A673 (cell line): ENCODE results near the gene FKRP. TPM values are rescaled to one million over a fixed set of nuclear protein-coding genes. Genes with fewer than 3 reads are reported as not detected.

Source experiments
- BruUV-seq: library from RNA; stranded (reverse); fragments of 400-500 nt; replicated peaks from 2 replicates; lab custom pipeline; 2021; lab: Mats Ljungman, UMichigan
- CTCF ChIA-PET: fragments of 300-600 bp; sonication (Branson Sonifier 250); formaldehyde crosslinking; loops from one replicate; lab custom pipeline; 2022; ENCODE audit warnings: antibody characterized with exemption; lab: Charles Lee
- POLR2A ChIA-PET: fragments of 300-600 bp; sonication (Branson Sonifier 250); formaldehyde crosslinking; loops from one replicate; lab custom pipeline; 2022; ENCODE audit warnings: antibody characterized with exemption; ENCODE audit not compliant: low non-redundant PET; lab: Charles Lee
- DNase-seq: peaks from one replicate; pipeline ENCODE4 v3.0.0-alpha.2; 2015; ENCODE audit warnings: low spot score
- H3K27ac ChIP-seq: fragments of 200-600 bp; sonication (generic); 2 replicates; pipeline ENCODE4 v1.5.1; 2016; ENCODE audit warnings: mixed run types, low read depth, mild to moderate bottlenecking, mixed read lengths, antibody characterized with exemption, low read length; ENCODE audit not compliant: poor library complexity, severe bottlenecking
- H3K27me3 ChIP-seq: fragments of 200-600 bp; sonication (generic); replicated peaks from 2 replicates; pipeline ENCODE4 v1.6.1; 2017; ENCODE audit warnings: mixed run types, low read depth, mild to moderate bottlenecking, mixed read lengths, antibody characterized with exemption, low read length; ENCODE audit not compliant: insufficient read depth, poor library complexity
- H3K36me3 ChIP-seq: fragments of 200-600 bp; sonication (generic); 2 replicates; pipeline ENCODE4 v1.6.1; 2016; ENCODE audit warnings: mixed run types, mild to moderate bottlenecking, mixed read lengths, antibody characterized with exemption, low read length; ENCODE audit not compliant: insufficient read depth, poor library complexity, severe bottlenecking
- H3K4me1 ChIP-seq: fragments of 200-600 bp; sonication (generic); 2 replicates; pipeline ENCODE4 v1.6.1; 2017; ENCODE audit warnings: mixed run types, mild to moderate bottlenecking, mixed read lengths, antibody characterized with exemption, low read length; ENCODE audit not compliant: insufficient read depth, poor library complexity, severe bottlenecking
- H3K4me3 ChIP-seq: fragments of 200-600 bp; sonication (generic); 2 replicates; pipeline ENCODE4 v1.5.1; 2016; ENCODE audit warnings: low read depth, mixed run types, mild to moderate bottlenecking, mixed read lengths, low read length; ENCODE audit not compliant: poor library complexity, severe bottlenecking
- H3K9me3 ChIP-seq: fragments of 200-600 bp; sonication (generic); 2 replicates; pipeline ENCODE4 v1.6.1; 2016; ENCODE audit warnings: mixed run types, low read depth, mild to moderate bottlenecking, mixed read lengths, antibody characterized with exemption, low read length; ENCODE audit not compliant: poor library complexity, severe bottlenecking
- EZH2 ChIP-seq: fragments of 200-600 bp; sonication (generic); IDR thresholded peaks from 2 replicates; pipeline ENCODE4 v1.6.1; 2017; ENCODE audit warnings: borderline replicate concordance, low read depth, mild to moderate bottlenecking, mixed read lengths, antibody characterized with exemption, low read length; ENCODE audit not compliant: poor library complexity, severe bottlenecking
- intact Hi-C: fragments of 100-400 bp; cut with micrococcal nuclease; formaldehyde crosslinking; loops from one replicate; pipeline ENCODE4 v1.10.0; 2022; ENCODE audit not compliant: unreplicated experiment
- total RNA-seq: library from RNA; stranded (reverse); gene quantifications from 2 replicates; pipeline ENCODE4 v1.2.3, GENCODE V29; 2021
- TF ChIP-seq, protein P1 (sequence below): fragments of 300-800, 200-600 bp; sonication (generic); conservative IDR thresholded peaks from 2 replicates; pipeline ENCODE4 v1.5.1; 2017; ENCODE audit warnings: low read depth, mild to moderate bottlenecking, antibody characterized with exemption, low read length, moderate library complexity, mixed read lengths

FKRP gene
- total RNA-seq, 1 experiment from 2014 or later = 23.6 TPM

- DNase-seq = no peak
- Histone ChIP-seq H3K27ac (no peak overlapping the region), H3K9me3 (no peaks in the 10 kb centered on the region), H3K27me3 (no peaks in the 10 kb centered on the region), H3K4me3 (no peak overlapping the region), H3K4me1 (peaks cover 8% of the 10 kb centered on the region), H3K36me3 (no peaks in the 10 kb centered on the region)
- ChIA-PET POLR2A (interaction anchor here (0.6 kb wide), 1 partner anchor 701 kb away, joined by 4 read pairs; no protein-coding TSS in a partner anchor), CTCF (no interaction called here)
- no peak for TF ChIP-seq EZH2
- TF ChIP-seq, protein P1, sequence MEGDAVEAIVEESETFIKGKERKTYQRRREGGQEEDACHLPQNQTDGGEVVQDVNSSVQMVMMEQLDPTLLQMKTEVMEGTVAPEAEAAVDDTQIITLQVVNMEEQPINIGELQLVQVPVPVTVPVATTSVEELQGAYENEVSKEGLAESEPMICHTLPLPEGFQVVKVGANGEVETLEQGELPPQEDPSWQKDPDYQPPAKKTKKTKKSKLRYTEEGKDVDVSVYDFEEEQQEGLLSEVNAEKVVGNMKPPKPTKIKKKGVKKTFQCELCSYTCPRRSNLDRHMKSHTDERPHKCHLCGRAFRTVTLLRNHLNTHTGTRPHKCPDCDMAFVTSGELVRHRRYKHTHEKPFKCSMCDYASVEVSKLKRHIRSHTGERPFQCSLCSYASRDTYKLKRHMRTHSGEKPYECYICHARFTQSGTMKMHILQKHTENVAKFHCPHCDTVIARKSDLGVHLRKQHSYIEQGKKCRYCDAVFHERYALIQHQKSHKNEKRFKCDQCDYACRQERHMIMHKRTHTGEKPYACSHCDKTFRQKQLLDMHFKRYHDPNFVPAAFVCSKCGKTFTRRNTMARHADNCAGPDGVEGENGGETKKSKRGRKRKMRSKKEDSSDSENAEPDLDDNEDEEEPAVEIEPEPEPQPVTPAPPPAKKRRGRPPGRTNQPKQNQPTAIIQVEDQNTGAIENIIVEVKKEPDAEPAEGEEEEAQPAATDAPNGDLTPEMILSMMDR = no peak
- BruUV-seq = no TSS peak
- intact Hi-C loops = no loop called here
Measured at GRCh38 chr19:46797881-46798280, 52.0 kb downstream of the FKRP start.

DNA sequence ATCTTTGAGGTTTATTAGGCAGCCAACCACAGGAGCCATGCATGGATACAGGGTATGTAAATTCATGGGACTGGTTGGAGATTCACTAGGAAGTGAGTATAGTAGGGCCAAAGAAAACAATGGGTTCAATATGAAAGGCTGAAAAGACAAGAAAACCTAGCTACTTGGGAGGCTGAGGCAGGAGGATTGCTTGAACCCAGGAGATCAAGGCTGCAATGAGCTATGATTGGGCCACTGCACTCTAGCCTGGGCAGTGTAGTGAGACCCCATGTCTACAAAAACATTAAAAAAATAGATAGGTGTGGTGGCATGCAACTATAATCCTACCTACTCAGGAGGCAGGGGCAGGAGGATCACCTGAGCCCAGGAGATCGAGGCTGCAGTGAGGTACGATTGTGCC lies 52.9 kb downstream of the FKRP start:
- Histone ChIP-seq H3K36me3 (no peaks in the 10 kb centered on the region), H3K27ac (no peak overlapping the region), H3K4me3 (no peak overlapping the region), H3K27me3 (no peaks in the 10 kb centered on the region), H3K9me3 (no peaks in the 10 kb centered on the region), H3K4me1 (peaks cover 8% of the 10 kb centered on the region)
- CTCF ChIA-PET = no interaction called here
- no TSS peak for BruUV-seq
- intact Hi-C loops = no loop called here
- no peak for DNase-seq
- POLR2A ChIA-PET = no interaction called here
- TF ChIP-seq, protein P1 = no peak
- TF ChIP-seq EZH2 = no peak

- Histone ChIP-seq H3K4me1 (no peaks in the 10 kb centered on the region), H3K27ac (no peak overlapping the region), H3K9me3 (no peaks in the 10 kb centered on the region), H3K4me3 (no peak overlapping the region), H3K36me3 (no peaks in the 10 kb centered on the region), H3K27me3 (no peaks in the 10 kb centered on the region)
- CTCF ChIA-PET = no interaction called here
- no peak for DNase-seq
- POLR2A ChIA-PET = no interaction called here
- TF ChIP-seq EZH2 = no peak
- TF ChIP-seq, protein P1 = no peak
- BruUV-seq = no TSS peak
- intact Hi-C loops = no loop called here
Measured at GRCh38 chr19:46802152-46802551, 56.3 kb downstream of the FKRP start.
